ENCODE measurements around the gene KLHL24.

DNA sequence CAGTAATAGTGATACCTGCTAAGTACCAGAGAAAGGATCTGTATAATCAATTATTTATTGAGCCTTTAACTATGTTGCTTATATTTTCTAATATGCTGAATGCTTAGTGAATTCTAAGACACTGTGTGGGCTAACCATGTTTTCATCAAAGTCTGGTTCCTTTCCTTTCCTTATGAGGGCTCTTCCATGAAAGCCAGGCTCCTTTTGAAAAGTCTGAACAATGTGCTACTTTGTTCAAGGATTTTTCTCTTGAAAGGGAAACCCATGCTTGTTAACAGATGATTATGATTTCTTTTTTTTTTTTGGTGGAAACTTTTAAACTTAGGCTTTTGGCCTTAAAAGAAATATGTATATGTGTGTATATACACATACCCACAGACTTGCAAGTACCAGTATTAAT is 79.2 kb downstream of the KLHL24 start:
- TF ChIP-seq GATA2 (IDR thresholded peaks at IDR 0.05; ENCODE audit: low read depth, low read length) (no peak), GATA3 (IDR thresholded peaks at IDR 0.05; ENCODE audit: low read depth, low read length) (no peak)
